22Rv1 (cell line): ENCODE data around the gene GALNT7.

ENCODE experiments used
- H3K27ac ChIP-seq: fragments of 450-650 bp; 2 replicates; pipeline ENCODE4 v1.5.1; 2017
- ZFX ChIP-seq: fragments of 450-650 bp; IDR thresholded peaks from 2 replicates; pipeline ENCODE4 v1.6.1; 2017; ENCODE audit warnings: antibody characterized with exemption, borderline replicate concordance
- TF ChIP-seq, protein P1 (sequence below): fragments of 450-650 bp; IDR thresholded peaks from 2 replicates; pipeline ENCODE4 v1.5.1; 2017; ENCODE audit warnings: mild to moderate bottlenecking

The GALNT7 gene

DNA sequence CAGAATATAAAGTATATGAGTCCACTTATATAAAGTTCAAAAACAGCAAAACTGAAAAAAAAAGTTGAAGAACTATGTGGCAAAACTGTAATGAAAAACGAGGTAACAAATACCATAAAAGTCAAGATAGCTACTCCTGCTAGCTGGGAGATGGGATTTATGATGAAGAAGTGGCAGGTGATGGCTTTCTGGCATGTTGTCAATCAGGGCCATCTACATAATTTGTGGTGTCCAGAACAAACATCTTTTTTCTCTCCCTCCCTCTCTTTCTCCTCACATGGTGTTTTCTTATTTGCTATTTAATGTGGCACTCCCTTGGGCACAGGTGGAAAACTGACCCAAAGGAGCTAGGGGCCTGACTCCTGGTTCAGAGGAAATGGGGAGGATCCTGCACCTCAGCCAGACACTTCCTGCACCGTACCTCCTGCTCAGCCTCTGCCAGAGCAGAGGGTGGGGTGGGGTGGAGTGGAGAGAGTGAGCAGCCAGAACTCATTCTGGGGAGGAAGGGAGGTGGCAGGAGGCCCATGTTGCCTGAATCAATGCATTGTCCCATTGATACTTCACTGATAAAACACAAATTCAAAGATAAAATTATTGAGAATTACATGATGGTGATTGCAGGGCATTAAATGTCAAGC is 196.9 kb downstream of the GALNT7 start:
- no peak overlapping the region for H3K27ac ChIP-seq
- TF ChIP-seq, protein P1, sequence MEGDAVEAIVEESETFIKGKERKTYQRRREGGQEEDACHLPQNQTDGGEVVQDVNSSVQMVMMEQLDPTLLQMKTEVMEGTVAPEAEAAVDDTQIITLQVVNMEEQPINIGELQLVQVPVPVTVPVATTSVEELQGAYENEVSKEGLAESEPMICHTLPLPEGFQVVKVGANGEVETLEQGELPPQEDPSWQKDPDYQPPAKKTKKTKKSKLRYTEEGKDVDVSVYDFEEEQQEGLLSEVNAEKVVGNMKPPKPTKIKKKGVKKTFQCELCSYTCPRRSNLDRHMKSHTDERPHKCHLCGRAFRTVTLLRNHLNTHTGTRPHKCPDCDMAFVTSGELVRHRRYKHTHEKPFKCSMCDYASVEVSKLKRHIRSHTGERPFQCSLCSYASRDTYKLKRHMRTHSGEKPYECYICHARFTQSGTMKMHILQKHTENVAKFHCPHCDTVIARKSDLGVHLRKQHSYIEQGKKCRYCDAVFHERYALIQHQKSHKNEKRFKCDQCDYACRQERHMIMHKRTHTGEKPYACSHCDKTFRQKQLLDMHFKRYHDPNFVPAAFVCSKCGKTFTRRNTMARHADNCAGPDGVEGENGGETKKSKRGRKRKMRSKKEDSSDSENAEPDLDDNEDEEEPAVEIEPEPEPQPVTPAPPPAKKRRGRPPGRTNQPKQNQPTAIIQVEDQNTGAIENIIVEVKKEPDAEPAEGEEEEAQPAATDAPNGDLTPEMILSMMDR: no peak
- no peak for TF ChIP-seq ZFX

DNA sequence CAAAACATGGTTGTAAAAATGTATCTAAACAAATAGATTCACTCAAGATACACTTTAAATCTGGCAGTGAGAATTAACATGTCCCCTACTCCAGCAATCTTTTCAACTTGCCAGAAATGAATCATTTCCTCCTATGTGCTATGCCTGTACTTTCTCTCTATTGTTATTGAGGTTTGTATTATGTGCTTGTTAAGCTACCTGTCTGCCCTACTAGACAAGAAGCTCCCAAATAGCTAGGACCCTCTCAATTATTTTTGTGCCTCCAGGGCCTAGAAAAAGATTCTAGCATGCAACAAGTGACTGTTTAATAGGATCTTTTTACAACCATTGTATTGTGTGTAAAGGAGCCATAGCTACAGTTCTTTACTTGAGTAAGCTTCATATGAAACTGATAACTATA is 198.7 kb downstream of the GALNT7 start:
- H3K27ac ChIP-seq: no peak overlapping the region

DNA sequence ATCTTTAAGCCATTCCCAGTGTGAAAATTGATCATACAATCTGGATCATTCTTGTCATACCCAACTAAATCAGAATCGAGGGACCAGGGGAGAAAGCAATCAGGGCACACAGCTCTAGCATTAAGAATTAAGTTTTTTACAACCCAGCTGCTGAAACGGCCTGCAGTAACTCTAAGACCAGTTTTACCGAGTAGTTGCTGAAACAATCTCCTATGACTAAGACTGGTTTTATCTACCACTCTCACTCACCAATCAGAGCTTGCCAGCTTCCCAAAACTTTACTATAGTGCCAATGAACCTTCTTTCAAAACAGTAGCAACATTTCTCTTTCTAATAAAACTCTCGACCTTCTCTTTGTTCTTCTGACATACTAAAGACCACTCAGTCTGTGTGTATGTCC is 199.3 kb downstream of the GALNT7 start:
- H3K27ac ChIP-seq: no peak overlapping the region
- TF ChIP-seq, protein P1: no peak
- no peak for TF ChIP-seq ZFX

More for the DNA sequence above, 198.7 kb downstream of the GALNT7 start:
- TF ChIP-seq, protein P1: no peak
- no peak for TF ChIP-seq ZFX

DNA sequence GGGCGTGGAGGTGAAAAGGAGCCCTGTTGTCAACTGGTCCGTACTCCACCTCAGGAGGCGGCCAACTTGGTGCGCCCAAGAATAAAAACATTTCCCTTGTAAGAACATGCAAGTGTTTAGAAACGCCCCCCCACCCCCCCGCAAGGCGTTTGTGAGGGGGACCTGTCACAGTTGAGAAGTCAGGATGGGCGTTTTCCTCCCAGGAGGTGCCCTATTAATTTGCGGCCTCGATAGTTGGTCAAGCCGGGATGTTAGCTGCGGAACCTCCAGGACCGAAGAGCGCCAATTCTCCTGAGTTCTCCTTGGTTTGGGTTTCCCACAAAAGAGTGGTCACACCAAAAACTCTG is 201.5 kb downstream of the GALNT7 start:
- TF ChIP-seq, protein P1: no peak
- no peak for TF ChIP-seq ZFX
- peak overlapping the region; percentile 88 for H3K27ac ChIP-seq

DNA sequence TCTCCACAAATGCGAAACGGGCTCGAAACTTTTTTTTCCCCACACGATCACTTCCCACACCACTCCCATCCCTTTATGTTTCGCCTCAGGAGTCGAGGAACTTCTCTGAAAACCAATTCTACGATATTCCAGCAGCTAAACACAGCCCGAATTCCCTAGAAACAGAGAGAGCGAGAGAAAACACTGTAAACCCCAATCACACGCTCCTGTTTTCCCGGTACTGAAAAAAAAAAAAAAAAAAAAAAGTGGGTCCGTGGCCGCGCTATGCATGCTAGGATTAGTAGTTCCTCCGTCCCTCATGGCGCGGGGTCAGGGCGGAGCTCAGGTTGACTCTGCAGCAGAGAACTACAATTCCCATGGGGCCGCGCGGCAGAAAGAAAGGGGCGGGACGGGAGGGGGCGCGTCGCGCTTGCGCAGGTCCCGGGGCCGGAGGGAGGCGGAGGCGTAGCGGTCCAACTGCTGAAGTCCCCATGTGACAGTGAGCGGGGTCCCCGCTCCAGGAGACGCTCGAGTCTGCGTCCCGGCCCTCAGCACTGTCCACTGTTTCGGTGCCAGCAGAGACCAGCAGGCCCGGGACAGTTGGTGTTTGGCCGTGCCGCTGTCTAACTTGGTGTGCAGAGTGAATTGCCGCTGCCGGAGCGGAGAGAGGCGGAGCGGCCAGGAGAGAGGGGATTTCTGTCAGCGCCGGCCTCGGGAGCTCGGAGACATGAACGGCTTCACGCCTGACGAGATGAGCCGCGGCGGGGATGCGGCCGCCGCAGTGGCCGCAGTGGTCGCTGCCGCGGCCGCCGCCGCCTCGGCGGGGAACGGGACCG is 202.1 kb downstream of the GALNT7 start, which contains the start of gene SAP30:
TSS of gene SAP30 (plus strand) at position 478 of the 815 bp plus-strand sequence. CDS start at position 707, 229 bp downstream.
- H3K27ac ChIP-seq: peak within 1 kb of the TSS; percentile 88
- TF ChIP-seq, protein P1: no peak
- no peak for TF ChIP-seq ZFX

DNA sequence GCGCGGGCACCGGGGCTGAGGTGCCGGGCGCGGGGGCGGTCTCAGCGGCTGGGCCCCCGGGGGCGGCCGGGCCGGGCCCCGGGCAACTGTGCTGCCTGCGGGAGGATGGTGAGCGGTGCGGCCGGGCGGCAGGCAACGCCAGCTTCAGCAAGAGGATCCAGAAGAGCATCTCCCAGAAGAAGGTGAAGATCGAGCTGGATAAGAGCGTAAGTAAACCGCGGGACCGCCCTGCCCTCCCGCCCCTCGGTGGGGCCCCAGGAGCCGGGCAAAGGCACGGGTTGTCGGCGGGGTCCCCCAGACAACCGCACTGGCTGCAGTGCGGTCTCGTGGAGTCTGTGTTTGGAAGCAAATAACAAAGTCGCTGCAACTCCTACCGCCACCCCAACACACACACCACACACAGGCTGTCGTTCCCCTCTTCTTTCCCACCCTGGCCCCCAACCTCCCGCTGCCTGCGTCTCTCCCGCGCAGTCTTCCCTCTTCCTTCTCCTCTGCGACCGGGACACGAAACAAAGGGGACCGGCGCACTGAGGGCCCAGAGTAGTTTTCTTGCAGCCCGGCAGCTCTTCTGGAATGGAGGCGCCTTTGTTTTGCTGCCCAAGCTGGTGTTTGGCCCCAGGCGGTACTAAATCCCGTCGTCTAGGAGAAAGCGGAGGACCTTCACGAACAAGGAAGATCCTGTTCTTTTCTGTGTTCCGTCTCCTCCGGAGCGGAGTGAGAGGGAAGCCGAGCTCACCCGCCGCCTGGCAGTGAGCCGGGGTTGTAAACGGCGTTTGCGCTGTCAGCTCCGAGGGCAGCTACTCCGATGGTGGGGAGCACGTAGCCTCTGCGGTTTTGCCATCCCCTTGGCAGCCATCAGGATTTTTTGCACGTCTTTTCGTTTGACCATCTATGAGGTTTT is 202.9 kb downstream of the GALNT7 start:
- TF ChIP-seq ZFX: no peak
- TF ChIP-seq, protein P1: no peak
- peak overlapping the region; percentile 88 for H3K27ac ChIP-seq
